ENCODE data around the gene NPAS3.

NPAS3 gene

GRCh38 chr14:32940066-32940651 lies 1.5 kb downstream of the NPAS3 start:
- H3K4me3 ChIP-seq (ENCODE audit: low read depth, low read length), result peak overlapping the region; percentile 58

GRCh38 chr14:32940711-32941667 lies 2.3 kb downstream of the NPAS3 start:
- H3K4me3 ChIP-seq (ENCODE audit: low read depth, low read length), result no peak overlapping the region

- no peak overlapping the region for H3K4me3 ChIP-seq (ENCODE audit: low read depth, low read length)
Measured at GRCh38 chr14:32941668-32942065, 3.0 kb downstream of the NPAS3 start.

GRCh38 chr14:32947081-32947480 lies 8.4 kb downstream of the NPAS3 start:
- H3K4me3 ChIP-seq (ENCODE audit: low read depth, low read length), result no peak overlapping the region

GRCh38 chr14:32947792-32948191 lies 9.1 kb downstream of the NPAS3 start:
- H3K4me3 ChIP-seq (ENCODE audit: low read depth, low read length), result no peak overlapping the region

GRCh38 chr14:32950584-32950983 lies 11.9 kb downstream of the NPAS3 start:
- no peak overlapping the region for H3K4me3 ChIP-seq (ENCODE audit: low read depth, low read length)

GRCh38 chr14:32967421-32967820 lies 28.7 kb downstream of the NPAS3 start:
- no peak overlapping the region for H3K4me3 ChIP-seq (ENCODE audit: low read depth, low read length)

GRCh38 chr14:32968972-32969544 lies 30.4 kb downstream of the NPAS3 start:
- no peak overlapping the region for H3K4me3 ChIP-seq (ENCODE audit: low read depth, low read length)

- H3K4me3 ChIP-seq (ENCODE audit: low read depth, low read length), result no peak overlapping the region
Measured at GRCh38 chr14:32977913-32978312, 39.2 kb downstream of the NPAS3 start.

- H3K4me3 ChIP-seq (ENCODE audit: low read depth, low read length), result no peak overlapping the region
Measured at GRCh38 chr14:32978691-32979255, 40.1 kb downstream of the NPAS3 start.

GRCh38 chr14:32980178-32980901 lies 41.7 kb downstream of the NPAS3 start:
- H3K4me3 ChIP-seq (ENCODE audit: low read depth, low read length), result no peak overlapping the region

GRCh38 chr14:32980902-32981501 lies 42.3 kb downstream of the NPAS3 start:
- H3K4me3 ChIP-seq (ENCODE audit: low read depth, low read length), result no peak overlapping the region

GRCh38 chr14:32984241-32984930 lies 45.7 kb downstream of the NPAS3 start:
- no peak overlapping the region for H3K4me3 ChIP-seq (ENCODE audit: low read depth, low read length)

GRCh38 chr14:32985866-32986265 lies 47.2 kb downstream of the NPAS3 start:
- no peak overlapping the region for H3K4me3 ChIP-seq (ENCODE audit: low read depth, low read length)

- no peak overlapping the region for H3K4me3 ChIP-seq (ENCODE audit: low read depth, low read length)
Measured at GRCh38 chr14:32986791-32987540, 48.3 kb downstream of the NPAS3 start.

- H3K4me3 ChIP-seq (ENCODE audit: low read depth, low read length), result no peak overlapping the region
Measured at GRCh38 chr14:32991691-32992090, 53.0 kb downstream of the NPAS3 start.

GRCh38 chr14:32993921-32994320 lies 55.2 kb downstream of the NPAS3 start:
- no peak overlapping the region for H3K4me3 ChIP-seq (ENCODE audit: low read depth, low read length)

GRCh38 chr14:32996343-32996742 lies 57.7 kb downstream of the NPAS3 start:
- H3K4me3 ChIP-seq (ENCODE audit: low read depth, low read length), result no peak overlapping the region

- H3K4me3 ChIP-seq (ENCODE audit: low read depth, low read length), result no peak overlapping the region
Measured at GRCh38 chr14:32998433-32998832, 59.8 kb downstream of the NPAS3 start.

All from iPS-11a (cell line).